GM23338 (cell line): ENCODE data around the gene FANCL.
"Not testable (repeated sequence)": the region's sequence is repeated elsewhere in the genome, so short reads cannot be mapped to it uniquely, and the experiment has no call there.

Experiments
- EZH2 ChIP-seq: fragments of 200-600 bp; sonication (generic); IDR thresholded peaks from one replicate; pipeline ENCODE4 v1.8.0; 2017; ENCODE audit warnings: antibody characterized with exemption, mild to moderate bottlenecking, low read depth; ENCODE audit not compliant: unreplicated experiment
- EZH2phosphoT487 ChIP-seq: fragments of 200-600 bp; sonication (generic); IDR thresholded peaks from one replicate; pipeline ENCODE4 v1.8.1; 2018; ENCODE audit warnings: antibody characterized with exemption; ENCODE audit not compliant: unreplicated experiment
- JUNB ChIP-seq: IDR thresholded peaks from one replicate; pipeline ENCODE4 v1.6.1; 2016; ENCODE audit warnings: antibody characterized with exemption; ENCODE audit not compliant: unreplicated experiment
- POLR2AphosphoS5 ChIP-seq: IDR thresholded peaks from 2 replicates; pipeline ENCODE4 v1.6.1; 2016; ENCODE audit warnings: antibody characterized with exemption, low read depth
- STAT1 ChIP-seq: IDR thresholded peaks from one replicate; pipeline ENCODE4 v1.6.1; 2016; ENCODE audit warnings: antibody characterized with exemption; ENCODE audit not compliant: unreplicated experiment
- ZNF114 ChIP-seq: fragments of 250-450 bp; sonication (Bioruptor Pico); IDR thresholded peaks from 2 replicates; pipeline ENCODE4 v1.5.0; 2020; ENCODE audit warnings: mild to moderate bottlenecking, moderate library complexity
- TF ChIP-seq, protein P1 (sequence below), 2 experiments: fragments of 200-600 bp in 1 of 2; sonication (generic) in 1 of 2; conservative IDR thresholded peaks; 2 replicates each; pipeline versions ENCODE4 v1.5.1 to v1.6.1; 2016 to 2017; ENCODE audit warnings: antibody characterized with exemption in 2 of 2, low read depth in 2 of 2, mild to moderate bottlenecking in 2 of 2, moderate library complexity in 1 of 2
- TF ChIP-seq, protein P2 (sequence below): IDR thresholded peaks from one replicate; pipeline ENCODE4 v1.6.1; 2018; ENCODE audit warnings: antibody characterized with exemption; ENCODE audit not compliant: unreplicated experiment

DNA sequence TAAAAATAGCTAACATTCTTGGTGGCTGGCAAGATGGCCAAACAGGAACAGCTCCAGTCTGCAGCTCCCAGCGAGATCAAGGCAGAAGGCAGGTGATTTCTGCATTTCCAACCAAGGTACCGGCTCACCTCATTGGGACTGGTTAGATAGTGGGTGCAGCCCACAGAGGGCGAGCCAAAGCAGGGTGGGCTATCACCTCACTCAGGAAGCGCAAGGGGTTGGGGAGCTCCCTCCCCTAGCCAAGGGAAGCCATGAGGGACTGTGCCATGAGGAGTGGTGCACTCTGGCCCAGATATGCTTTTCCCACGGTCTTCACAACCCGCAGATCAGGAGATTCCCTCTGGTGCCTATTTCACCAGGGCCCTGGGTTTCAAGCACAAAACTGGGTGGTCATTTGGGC lies 73.0 kb downstream of the FANCL start:
- not testable (repeated sequence) for TF ChIP-seq EZH2; POLR2AphosphoS5; JUNB; ZNF114 (CRISPR knock-in tag); EZH2phosphoT487; STAT1
- TF ChIP-seq, protein P1, sequence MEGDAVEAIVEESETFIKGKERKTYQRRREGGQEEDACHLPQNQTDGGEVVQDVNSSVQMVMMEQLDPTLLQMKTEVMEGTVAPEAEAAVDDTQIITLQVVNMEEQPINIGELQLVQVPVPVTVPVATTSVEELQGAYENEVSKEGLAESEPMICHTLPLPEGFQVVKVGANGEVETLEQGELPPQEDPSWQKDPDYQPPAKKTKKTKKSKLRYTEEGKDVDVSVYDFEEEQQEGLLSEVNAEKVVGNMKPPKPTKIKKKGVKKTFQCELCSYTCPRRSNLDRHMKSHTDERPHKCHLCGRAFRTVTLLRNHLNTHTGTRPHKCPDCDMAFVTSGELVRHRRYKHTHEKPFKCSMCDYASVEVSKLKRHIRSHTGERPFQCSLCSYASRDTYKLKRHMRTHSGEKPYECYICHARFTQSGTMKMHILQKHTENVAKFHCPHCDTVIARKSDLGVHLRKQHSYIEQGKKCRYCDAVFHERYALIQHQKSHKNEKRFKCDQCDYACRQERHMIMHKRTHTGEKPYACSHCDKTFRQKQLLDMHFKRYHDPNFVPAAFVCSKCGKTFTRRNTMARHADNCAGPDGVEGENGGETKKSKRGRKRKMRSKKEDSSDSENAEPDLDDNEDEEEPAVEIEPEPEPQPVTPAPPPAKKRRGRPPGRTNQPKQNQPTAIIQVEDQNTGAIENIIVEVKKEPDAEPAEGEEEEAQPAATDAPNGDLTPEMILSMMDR (conservative IDR thresholded peaks at IDR 0.05; ENCODE audit: low read depth in 2 of 2): not testable (repeated sequence)
- TF ChIP-seq, protein P2, sequence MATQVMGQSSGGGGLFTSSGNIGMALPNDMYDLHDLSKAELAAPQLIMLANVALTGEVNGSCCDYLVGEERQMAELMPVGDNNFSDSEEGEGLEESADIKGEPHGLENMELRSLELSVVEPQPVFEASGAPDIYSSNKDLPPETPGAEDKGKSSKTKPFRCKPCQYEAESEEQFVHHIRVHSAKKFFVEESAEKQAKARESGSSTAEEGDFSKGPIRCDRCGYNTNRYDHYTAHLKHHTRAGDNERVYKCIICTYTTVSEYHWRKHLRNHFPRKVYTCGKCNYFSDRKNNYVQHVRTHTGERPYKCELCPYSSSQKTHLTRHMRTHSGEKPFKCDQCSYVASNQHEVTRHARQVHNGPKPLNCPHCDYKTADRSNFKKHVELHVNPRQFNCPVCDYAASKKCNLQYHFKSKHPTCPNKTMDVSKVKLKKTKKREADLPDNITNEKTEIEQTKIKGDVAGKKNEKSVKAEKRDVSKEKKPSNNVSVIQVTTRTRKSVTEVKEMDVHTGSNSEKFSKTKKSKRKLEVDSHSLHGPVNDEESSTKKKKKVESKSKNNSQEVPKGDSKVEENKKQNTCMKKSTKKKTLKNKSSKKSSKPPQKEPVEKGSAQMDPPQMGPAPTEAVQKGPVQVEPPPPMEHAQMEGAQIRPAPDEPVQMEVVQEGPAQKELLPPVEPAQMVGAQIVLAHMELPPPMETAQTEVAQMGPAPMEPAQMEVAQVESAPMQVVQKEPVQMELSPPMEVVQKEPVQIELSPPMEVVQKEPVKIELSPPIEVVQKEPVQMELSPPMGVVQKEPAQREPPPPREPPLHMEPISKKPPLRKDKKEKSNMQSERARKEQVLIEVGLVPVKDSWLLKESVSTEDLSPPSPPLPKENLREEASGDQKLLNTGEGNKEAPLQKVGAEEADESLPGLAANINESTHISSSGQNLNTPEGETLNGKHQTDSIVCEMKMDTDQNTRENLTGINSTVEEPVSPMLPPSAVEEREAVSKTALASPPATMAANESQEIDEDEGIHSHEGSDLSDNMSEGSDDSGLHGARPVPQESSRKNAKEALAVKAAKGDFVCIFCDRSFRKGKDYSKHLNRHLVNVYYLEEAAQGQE: not testable (repeated sequence)
